Left forelimb (tissue), 1 donor: Measurements from ENCODE around the gene TMEM237.
"Not testable (repeated sequence)": the region's sequence is repeated elsewhere in the genome, so short reads cannot be mapped to it uniquely, and the experiment has no call there.

Source experiments
- DNase-seq: peaks from one replicate; pipeline ENCODE4 v3.0.0-alpha.2; 2018; ENCODE audit warnings: low spot score

Gene TMEM237

GRCh38 chr2:201643216-201643890 lies at the start of gene TMEM237:
TSS of gene TMEM237 (minus strand) at chr2:201643503. CDS start at chr2:201643400, 103 bp downstream.
- DNase-seq: peak; percentile 82

- no peak for DNase-seq
These were observed 41.9 kb upstream of the TMEM237 start for GRCh38 chr2:201685156-201685555.

GRCh38 chr2:201680743-201681142 lies 37.4 kb upstream of the TMEM237 start:
- no peak for DNase-seq

- no peak for DNase-seq
These were observed 35.1 kb upstream of the TMEM237 start for GRCh38 chr2:201678401-201678800.

GRCh38 chr2:201675454-201675853 lies 32.2 kb upstream of the TMEM237 start:
- DNase-seq: no peak

GRCh38 chr2:201674794-201675193 lies 31.5 kb upstream of the TMEM237 start:
- no peak for DNase-seq

GRCh38 chr2:201674298-201674697 lies 31.0 kb upstream of the TMEM237 start:
- no peak for DNase-seq

- DNase-seq: no peak
These were observed 30.2 kb upstream of the TMEM237 start for GRCh38 chr2:201673546-201673945.

GRCh38 chr2:201671205-201671604 lies 27.9 kb upstream of the TMEM237 start:
- DNase-seq: not testable (repeated sequence)

- no peak for DNase-seq
These were observed 26.6 kb upstream of the TMEM237 start for GRCh38 chr2:201669865-201670264.

- DNase-seq: no peak
These were observed 25.2 kb upstream of the TMEM237 start for GRCh38 chr2:201668402-201668910.

GRCh38 chr2:201664334-201664733 lies 21.0 kb upstream of the TMEM237 start:
- DNase-seq: no peak

GRCh38 chr2:201661366-201661765 lies 18.1 kb upstream of the TMEM237 start:
- DNase-seq: no peak

GRCh38 chr2:201660293-201660895 lies 17.1 kb upstream of the TMEM237 start:
- DNase-seq: no peak

GRCh38 chr2:201656740-201657139 lies 13.4 kb upstream of the TMEM237 start:
- no peak for DNase-seq

- DNase-seq: no peak
These were observed 12.8 kb upstream of the TMEM237 start for GRCh38 chr2:201656102-201656501.

- no peak for DNase-seq
These were observed 11.5 kb upstream of the TMEM237 start for GRCh38 chr2:201654616-201655384.

GRCh38 chr2:201653221-201653620 lies 9.9 kb upstream of the TMEM237 start:
- no peak for DNase-seq

GRCh38 chr2:201649442-201649841 lies 6.1 kb upstream of the TMEM237 start:
- DNase-seq: no peak

- DNase-seq: no peak
These were observed 4.1 kb upstream of the TMEM237 start for GRCh38 chr2:201647431-201647830.

- DNase-seq: no peak
These were observed 698 bp upstream of the TMEM237 start for GRCh38 chr2:201644001-201644400.

GRCh38 chr2:201642579-201643215 lies 606 bp downstream of the TMEM237 start:
- peak; percentile 91 for DNase-seq
